OCI-LY7 (cell line): ENCODE results near the gene DST. TPM values are rescaled to one million over a fixed set of nuclear protein-coding genes. Genes with fewer than 3 reads are reported as not detected.

Source experiments
- BruUV-seq: library from RNA; stranded (reverse); fragments of 400-500 nt; replicated peaks from 2 replicates; lab custom pipeline; 2021; lab: Mats Ljungman, UMichigan
- CTCF ChIA-PET: fragments of 300-600 bp; sonication (Branson Sonifier 250); formaldehyde crosslinking; loops from one replicate; lab custom pipeline; 2022; ENCODE audit warnings: antibody characterized with exemption; ENCODE audit not compliant: unreplicated experiment; lab: Charles Lee
- POLR2A ChIA-PET: fragments of 300-600 bp; sonication (Branson Sonifier 250); formaldehyde crosslinking; loops from one replicate; lab custom pipeline; 2022; ENCODE audit warnings: antibody characterized with exemption; lab: Charles Lee
- DNase-seq: peaks from one replicate; pipeline ENCODE4 v3.0.0-alpha.2; 2015; ENCODE audit warnings: low spot score
- H2AFZ ChIP-seq: fragments of 200-600 bp; sonication (generic), shearing (Covaris generic); 2 replicates; pipeline ENCODE4 v1.6.1; 2014; ENCODE audit warnings: mild to moderate bottlenecking, antibody characterized with exemption, low read length, moderate library complexity
- H3K27ac ChIP-seq: fragments of 200-600 bp; sonication (generic); 2 replicates; pipeline ENCODE4 v1.5.1; 2014; ENCODE audit warnings: mixed run types, low read depth, mild to moderate bottlenecking, moderate library complexity, low read length, inconsistent platforms; ENCODE audit not compliant: poor library complexity, severe bottlenecking
- H3K36me3 ChIP-seq: fragments of 200-600 bp; sonication (generic); 2 replicates; pipeline ENCODE4 v1.6.1; 2014; ENCODE audit warnings: mild to moderate bottlenecking, antibody characterized with exemption, low read length, moderate library complexity, mixed read lengths; ENCODE audit not compliant: insufficient read depth
- H3K4me1 ChIP-seq: fragments of 200-600 bp; sonication (generic); 2 replicates; pipeline ENCODE4 v1.5.1; 2014; ENCODE audit warnings: mild to moderate bottlenecking, low read length; ENCODE audit not compliant: insufficient read depth, poor library complexity, severe bottlenecking
- H3K4me2 ChIP-seq: fragments of 200-600 bp; sonication (generic); 2 replicates; pipeline ENCODE4 v1.6.1; 2014; ENCODE audit warnings: mild to moderate bottlenecking, low read length
- H3K4me3 ChIP-seq: fragments of 200-600 bp; sonication (generic); 2 replicates; pipeline ENCODE4 v1.5.1; 2014; ENCODE audit warnings: mild to moderate bottlenecking, low read depth, low read length; ENCODE audit not compliant: poor library complexity, severe bottlenecking
- H3K79me2 ChIP-seq: fragments of 200-600 bp; sonication (generic); 2 replicates; pipeline ENCODE4 v1.6.1; 2016; ENCODE audit warnings: low read depth, mild to moderate bottlenecking, low read length, moderate library complexity, mixed read lengths; ENCODE audit not compliant: insufficient read depth
- H3K9me2 ChIP-seq: fragments of 200-600 bp; sonication (generic); 2 replicates; pipeline ENCODE4 v1.6.1; 2016; ENCODE audit warnings: mild to moderate bottlenecking, low read length, mixed read lengths; ENCODE audit not compliant: insufficient read depth
- H3K9me3 ChIP-seq: fragments of 200-600 bp; sonication (generic); 2 replicates; pipeline ENCODE4 v1.6.1; 2014; ENCODE audit warnings: mild to moderate bottlenecking, mixed run types, low read length, mixed read lengths
- H4K20me1 ChIP-seq: fragments of 200-600 bp; sonication (generic); 2 replicates; pipeline ENCODE4 v1.6.1; 2014; ENCODE audit warnings: mild to moderate bottlenecking, antibody characterized with exemption, low read length, moderate library complexity, mixed read lengths; ENCODE audit not compliant: insufficient read depth
- EZH2phosphoT487 ChIP-seq: fragments of 200-600 bp; sonication (generic); IDR thresholded peaks from 2 replicates; pipeline ENCODE4 v1.6.1; 2018; ENCODE audit warnings: low read depth, borderline replicate concordance, mild to moderate bottlenecking, mixed run types, antibody characterized with exemption, low read length, moderate library complexity, mixed read lengths
- intact Hi-C: fragments of 100-400 bp; cut with micrococcal nuclease; formaldehyde crosslinking; loops from one replicate; pipeline ENCODE4 v1.10.0; 2022; ENCODE audit not compliant: unreplicated experiment
- total RNA-seq, 2 experiments: library from RNA; depleted of rRNA in 1 of 2; stranded (reverse); fragments of >200 nt in 1 of 2; shearing (Covaris generic) in 1 of 2; gene quantifications; 2 replicates each; pipeline ENCODE4 v1.2.3, GENCODE V29; 2014 to 2022
- TF ChIP-seq, protein P1 (sequence below): fragments of 200-600 bp; sonication (generic); conservative IDR thresholded peaks from 2 replicates; pipeline ENCODE4 v1.5.1; 2014; ENCODE audit warnings: mild to moderate bottlenecking, antibody characterized with exemption, low read length, moderate library complexity, mixed read lengths

DST gene
- total RNA-seq, 2 experiments from 2014 or later = 8.4 to 19.4 TPM

DNA sequence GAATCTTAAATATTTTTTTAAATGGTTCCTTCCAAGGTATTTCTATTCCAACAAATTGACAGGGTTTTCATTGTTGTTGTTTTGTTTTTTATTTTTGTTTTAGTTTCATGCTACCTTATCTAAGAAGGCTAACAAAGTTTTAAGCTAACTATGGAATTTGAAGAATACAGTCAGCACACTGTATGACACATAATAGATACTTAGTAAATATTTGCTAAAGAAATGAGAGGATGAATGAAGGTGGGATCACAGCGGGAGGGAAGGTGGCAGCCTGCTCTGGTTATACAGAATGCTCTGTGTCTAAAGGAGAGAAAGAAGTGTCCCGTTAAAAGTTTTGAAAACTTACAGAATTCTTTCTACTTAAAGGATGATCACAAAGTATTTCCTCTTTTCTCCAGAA lies 43.7 kb upstream of the DST start:
- no peak overlapping the region for H3K4me2 ChIP-seq
- H4K20me1 ChIP-seq = no peaks in the 10 kb centered on the region
- no peak overlapping the region for H3K27ac ChIP-seq
- TF ChIP-seq EZH2phosphoT487 = no peak
- TF ChIP-seq, protein P1, sequence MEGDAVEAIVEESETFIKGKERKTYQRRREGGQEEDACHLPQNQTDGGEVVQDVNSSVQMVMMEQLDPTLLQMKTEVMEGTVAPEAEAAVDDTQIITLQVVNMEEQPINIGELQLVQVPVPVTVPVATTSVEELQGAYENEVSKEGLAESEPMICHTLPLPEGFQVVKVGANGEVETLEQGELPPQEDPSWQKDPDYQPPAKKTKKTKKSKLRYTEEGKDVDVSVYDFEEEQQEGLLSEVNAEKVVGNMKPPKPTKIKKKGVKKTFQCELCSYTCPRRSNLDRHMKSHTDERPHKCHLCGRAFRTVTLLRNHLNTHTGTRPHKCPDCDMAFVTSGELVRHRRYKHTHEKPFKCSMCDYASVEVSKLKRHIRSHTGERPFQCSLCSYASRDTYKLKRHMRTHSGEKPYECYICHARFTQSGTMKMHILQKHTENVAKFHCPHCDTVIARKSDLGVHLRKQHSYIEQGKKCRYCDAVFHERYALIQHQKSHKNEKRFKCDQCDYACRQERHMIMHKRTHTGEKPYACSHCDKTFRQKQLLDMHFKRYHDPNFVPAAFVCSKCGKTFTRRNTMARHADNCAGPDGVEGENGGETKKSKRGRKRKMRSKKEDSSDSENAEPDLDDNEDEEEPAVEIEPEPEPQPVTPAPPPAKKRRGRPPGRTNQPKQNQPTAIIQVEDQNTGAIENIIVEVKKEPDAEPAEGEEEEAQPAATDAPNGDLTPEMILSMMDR = no peak
- no peaks in the 10 kb centered on the region for H3K79me2 ChIP-seq
- H3K9me3 ChIP-seq = no peaks in the 10 kb centered on the region
- no peaks in the 10 kb centered on the region for H3K36me3 ChIP-seq
- no peak for DNase-seq
- POLR2A ChIA-PET = interaction anchor here (0.6 kb wide), 1 partner anchor 1184 kb away, joined by 3 read pairs; no protein-coding TSS in a partner anchor
- H3K4me1 ChIP-seq = no peaks in the 10 kb centered on the region
- CTCF ChIA-PET = no interaction called here
- H3K4me3 ChIP-seq = no peak overlapping the region
- intact Hi-C loops = no loop called here
- no peaks in the 10 kb centered on the region for H3K9me2 ChIP-seq
- BruUV-seq = no TSS peak
- H2AFZ ChIP-seq = no peak overlapping the region

DNA sequence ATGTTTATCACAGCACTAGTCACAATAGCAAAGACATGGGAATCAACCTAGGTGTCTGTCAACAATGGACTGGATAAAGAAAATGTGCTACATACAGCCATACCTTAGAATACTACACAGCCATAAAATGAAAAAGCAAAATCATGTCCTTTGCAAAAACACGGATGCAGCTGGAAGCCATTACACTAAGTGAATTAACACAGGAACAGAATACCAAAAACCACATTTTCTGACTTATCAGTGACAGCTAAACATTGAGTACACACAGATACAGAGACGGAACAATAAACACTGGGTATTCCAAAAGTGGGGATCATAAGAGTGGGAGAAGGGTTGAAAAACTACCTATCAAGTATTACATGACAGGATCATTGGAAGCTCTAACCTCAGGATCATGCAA lies 43.3 kb upstream of the DST start:
- intact Hi-C loops = no loop called here
- ChIA-PET CTCF (no interaction called here), POLR2A (no interaction called here)
- no peaks in the 10 kb centered on the region for H3K36me3 ChIP-seq
- no peak overlapping the region for H2AFZ ChIP-seq
- no peaks in the 10 kb centered on the region for H3K9me3 ChIP-seq
- no peaks in the 10 kb centered on the region for H4K20me1 ChIP-seq
- H3K79me2 ChIP-seq = no peaks in the 10 kb centered on the region
- TF ChIP-seq EZH2phosphoT487 = no peak
- TF ChIP-seq, protein P1 = no peak
- no peak for DNase-seq
- BruUV-seq = no TSS peak
- H3K4me2 ChIP-seq = no peak overlapping the region
- no peaks in the 10 kb centered on the region for H3K4me1 ChIP-seq
- no peaks in the 10 kb centered on the region for H3K9me2 ChIP-seq
- no peak overlapping the region for H3K4me3 ChIP-seq
- no peak overlapping the region for H3K27ac ChIP-seq

DNA sequence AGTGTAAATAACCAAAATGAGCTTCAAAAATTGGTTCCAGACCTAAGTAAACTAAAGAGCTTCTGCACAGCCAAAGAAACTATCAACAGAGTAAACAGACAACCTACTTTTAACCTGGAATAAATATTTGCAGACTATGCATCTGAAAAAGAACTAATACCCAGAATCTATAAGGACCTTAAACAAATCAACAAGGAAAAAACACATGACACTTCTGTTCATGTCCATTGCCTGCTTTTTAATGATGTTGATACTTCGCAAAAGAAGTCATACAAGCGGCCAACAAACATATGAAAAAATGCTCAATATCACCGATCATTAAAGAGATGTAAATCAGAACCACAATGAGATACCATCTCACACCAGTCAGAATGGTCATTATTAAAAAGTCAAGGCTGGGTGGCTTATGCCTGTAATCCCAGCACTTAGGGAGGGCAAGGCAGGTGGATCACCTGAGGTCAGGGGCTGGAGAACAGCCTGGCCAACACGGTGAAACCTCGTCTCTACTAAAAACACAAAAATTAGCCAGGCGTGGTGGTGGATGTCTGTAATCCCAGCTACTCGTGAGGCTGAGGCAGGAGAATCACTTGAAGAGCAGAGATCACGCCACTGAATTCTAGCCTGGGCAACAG lies 42.5 kb upstream of the DST start:
- Histone ChIP-seq H3K4me2 (no peak overlapping the region), H3K27ac (no peak overlapping the region), H3K4me3 (no peak overlapping the region), H3K79me2 (no peaks in the 10 kb centered on the region), H3K9me2 (no peaks in the 10 kb centered on the region), H2AFZ (no peak overlapping the region), H3K4me1 (no peaks in the 10 kb centered on the region), H4K20me1 (no peaks in the 10 kb centered on the region), H3K9me3 (no peaks in the 10 kb centered on the region), H3K36me3 (no peaks in the 10 kb centered on the region)
- TF ChIP-seq, protein P1 = no peak
- TF ChIP-seq EZH2phosphoT487 = no peak
- intact Hi-C loops = no loop called here
- ChIA-PET CTCF (no interaction called here), POLR2A (interaction anchor here (0.6 kb wide), 1 partner anchor 440 kb away, joined by 5 read pairs; no protein-coding TSS in a partner anchor)
- no peak for DNase-seq
- no TSS peak for BruUV-seq
